PC-3 (cell line): ENCODE results near the gene ORMDL3. TPM values are rescaled to one million over a fixed set of nuclear protein-coding genes. Genes with fewer than 3 reads are reported as not detected.

Source experiments
- ATAC-seq: fragments of 200-7000 bp; cut with Tn5 transposase; 2 replicates; pipeline ENCODE4 v1.9.1; 2020; ENCODE audit warnings: mild to moderate bottlenecking, moderate library complexity
- BruUV-seq: library from RNA; stranded (reverse); fragments of 400-500 nt; replicated peaks from 2 replicates; lab custom pipeline; 2021; lab: Mats Ljungman, UMichigan
- CTCF ChIA-PET: fragments of 300-600 bp; sonication (Branson Sonifier 250); formaldehyde crosslinking; loops from one replicate; lab custom pipeline; 2022; ENCODE audit warnings: antibody characterized with exemption; lab: Charles Lee
- POLR2A ChIA-PET: fragments of 300-600 bp; sonication (Branson Sonifier 250); formaldehyde crosslinking; loops from one replicate; lab custom pipeline; 2022; ENCODE audit warnings: antibody characterized with exemption; ENCODE audit not compliant: unreplicated experiment; lab: Charles Lee
- DNase-seq: peaks from one replicate; pipeline ENCODE4 v3.0.0-alpha.2; 2015
- H2AFZ ChIP-seq: fragments of 300-600 bp; sonication (generic); 2 replicates; pipeline ENCODE4 v1.6.0; 2016; ENCODE audit warnings: antibody characterized with exemption, low read length
- H3F3A ChIP-seq: fragments of 300-600 bp; sonication (generic); one replicate; pipeline ENCODE4 v1.6.0; 2017; ENCODE audit warnings: antibody characterized with exemption, low read length, control low read depth, mild to moderate bottlenecking; ENCODE audit not compliant: unreplicated experiment
- H3K27ac ChIP-seq: fragments of 300-600 bp; sonication (generic); 2 replicates; pipeline ENCODE4 v1.5.1; 2016; ENCODE audit warnings: mild to moderate bottlenecking, low read length
- H3K27me3 ChIP-seq: fragments of 300-600 bp; sonication (generic); 2 replicates; pipeline ENCODE4 v1.6.1; 2016; ENCODE audit warnings: low read length, mixed read lengths
- H3K36me3 ChIP-seq: fragments of 300-600 bp; sonication (generic); 2 replicates; pipeline ENCODE4 v1.6.1; 2016; ENCODE audit warnings: low read depth, mixed run types, low read length, mixed read lengths
- H3K4me1 ChIP-seq: fragments of 300-600 bp; sonication (generic); 2 replicates; pipeline ENCODE4 v1.5.1; 2016; ENCODE audit warnings: low read length; ENCODE audit not compliant: insufficient read depth
- H3K4me2 ChIP-seq: fragments of 300-600 bp; sonication (generic); 2 replicates; pipeline ENCODE4 v1.6.0; 2016; ENCODE audit warnings: low read length
- H3K4me3 ChIP-seq: fragments of 300-600 bp; sonication (generic); 2 replicates; pipeline ENCODE4 v1.5.1; 2016; ENCODE audit warnings: mild to moderate bottlenecking, low read length, mixed read lengths
- H3K79me2 ChIP-seq: fragments of 300-600 bp; sonication (generic); 2 replicates; pipeline ENCODE4 v1.6.1; 2017; ENCODE audit warnings: low read length, mixed read lengths
- H3K9ac ChIP-seq: fragments of 300-600 bp; sonication (generic); 2 replicates; pipeline ENCODE4 v1.6.0; 2016; ENCODE audit warnings: mild to moderate bottlenecking, low read length
- H3K9me2 ChIP-seq: fragments of 300-600 bp; sonication (generic); replicated peaks from 2 replicates; pipeline ENCODE4 v1.6.1; 2016; ENCODE audit warnings: mixed run types, low read length, mixed read lengths
- H3K9me3 ChIP-seq: fragments of 300-600 bp; sonication (generic); 2 replicates; pipeline ENCODE4 v1.6.1; 2016; ENCODE audit warnings: low read length, mixed read lengths
- H4K20me1 ChIP-seq: fragments of 300-600 bp; sonication (generic); 2 replicates; pipeline ENCODE4 v1.6.1; 2016; ENCODE audit warnings: low read length, mixed read lengths
- CTCF ChIP-seq: fragments of 300-600 bp; sonication (generic); conservative IDR thresholded peaks from 2 replicates; pipeline ENCODE4 v1.5.1; 2017; ENCODE audit warnings: antibody characterized with exemption, low read depth, mild to moderate bottlenecking, low read length
- EZH2 ChIP-seq: fragments of 300-600 bp; sonication (generic); IDR thresholded peaks from one replicate; pipeline ENCODE4 v1.6.1; 2017; ENCODE audit warnings: antibody characterized with exemption, mild to moderate bottlenecking, low read length; ENCODE audit not compliant: unreplicated experiment
- EZH2phosphoT487 ChIP-seq: fragments of 300-600 bp; sonication (generic); IDR thresholded peaks from 2 replicates; pipeline ENCODE4 v1.6.1; 2018; ENCODE audit warnings: mild to moderate bottlenecking, antibody characterized with exemption, low read length, borderline replicate concordance
- intact Hi-C: fragments of 100-400 bp; cut with micrococcal nuclease; formaldehyde crosslinking; loops from 2 replicates; pipeline ENCODE4 v1.9.0; 2023
- total RNA-seq: library from RNA; depleted of rRNA; stranded (reverse); fragments of >200 nt; gene quantifications from 2 replicates; pipeline ENCODE4 v1.2.3, GENCODE V29; 2014; rRNA removed

ORMDL3 gene
- total RNA-seq, 1 experiment from 2014 or later, result 27.4 TPM

- ATAC-seq, result no peak
- intact Hi-C loops, result loop anchor here (10.0 kb wide), 1 partner anchor 67 kb away; no protein-coding TSS in a partner anchor
- no TSS peak for BruUV-seq
Measured at GRCh38 chr17:39871801-39872200, 55.6 kb downstream of the ORMDL3 start.

More at GRCh38 chr17:39871801-39872200, 55.6 kb downstream of the ORMDL3 start:
- POLR2A ChIA-PET, result no interaction called here
- no peak overlapping the region for H3K9ac ChIP-seq
- CTCF ChIA-PET, result no interaction called here
- H4K20me1 ChIP-seq, result no peaks in the 10 kb centered on the region
- H3K9me3 ChIP-seq, result no peaks in the 10 kb centered on the region
- no peaks in the 10 kb centered on the region for H3K36me3 ChIP-seq
- H3K27me3 ChIP-seq, result peaks cover 8% of the 10 kb centered on the region
- H2AFZ ChIP-seq, result no peak overlapping the region
- H3F3A ChIP-seq, result no peaks in the 10 kb centered on the region
- TF ChIP-seq CTCF (no peak), EZH2 (no peak), EZH2phosphoT487 (no peak)
- H3K27ac ChIP-seq, result no peak overlapping the region
- DNase-seq, result no peak
- no peaks in the 10 kb centered on the region for H3K79me2 ChIP-seq
- no peak overlapping the region for H3K4me2 ChIP-seq
- H3K4me3 ChIP-seq, result no peak overlapping the region
- no peaks in the 10 kb centered on the region for H3K9me2 ChIP-seq
- no peaks in the 10 kb centered on the region for H3K4me1 ChIP-seq

Other genes starting within 250 kb of the ORMDL3 start
- 5.9 and 10.3 TPM in 2 replicates for gene PGAP3, start 239.5 kb downstream of the ORMDL3 start, total RNA-seq
- 36.2 and 57.1 TPM in 2 replicates for gene ERBB2, start 227.5 kb downstream of the ORMDL3 start, total RNA-seq
- gene MIEN1, start 197.1 kb downstream of the ORMDL3 start, total RNA-seq, result 52.0 and 57.8 TPM in 2 replicates
- gene GRB7, start 189.7 kb downstream of the ORMDL3 start, total RNA-seq, result 21.2 and 31.3 TPM in 2 replicates
- gene IKZF3, start 63.3 kb downstream of the ORMDL3 start, total RNA-seq, result under 0.01 TPM in 1 of 2 replicates, not detected in the other
- gene ZPBP2, start 59.4 kb downstream of the ORMDL3 start, total RNA-seq, result not detected in 2 replicates
- 3.8 and 4.8 TPM in 2 replicates for gene GSDMB, start 9.0 kb downstream of the ORMDL3 start, total RNA-seq
- gene LRRC3C, start 131 bp upstream of the ORMDL3 start, total RNA-seq, result not detected in 2 replicates
- gene GSDMA, start 35.4 kb upstream of the ORMDL3 start, total RNA-seq, result not detected in 2 replicates
- 267 and 338 TPM in 2 replicates for gene PSMD3, start 53.2 kb upstream of the ORMDL3 start, total RNA-seq
- gene CSF3, start 87.8 kb upstream of the ORMDL3 start, total RNA-seq, result 4.0 and 4.3 TPM in 2 replicates
- 73.0 and 78.7 TPM in 2 replicates for gene MED24, start 126.8 kb upstream of the ORMDL3 start, total RNA-seq
- 6.6 and 11.2 TPM in 2 replicates for gene THRA, start 135.4 kb upstream of the ORMDL3 start, total RNA-seq
- gene NR1D1, start 173.0 kb upstream of the ORMDL3 start, total RNA-seq, result 7.1 and 9.2 TPM in 2 replicates
- gene MSL1, start 194.4 kb upstream of the ORMDL3 start, total RNA-seq, result 22.2 and 38.1 TPM in 2 replicates
- 27.3 and 39.2 TPM in 2 replicates for gene CASC3, start 212.9 kb upstream of the ORMDL3 start, total RNA-seq
- 1.3 and 1.5 TPM in 2 replicates for gene RAPGEFL1, start 249.9 kb upstream of the ORMDL3 start, total RNA-seq